Loucy (cell line): ENCODE results near the gene RBM15.

ENCODE experiments used
- H2AFZ ChIP-seq: fragments of 200-600 bp; sonication (generic); 2 replicates; pipeline ENCODE4 v1.6.0; 2016; ENCODE audit warnings: antibody characterized with exemption, mild to moderate bottlenecking, low read length, moderate library complexity
- H3F3A ChIP-seq: fragments of 200-600 bp; 2 replicates; pipeline ENCODE4 v1.6.0; 2016; ENCODE audit warnings: antibody characterized with exemption, low read depth, mild to moderate bottlenecking
- H3K27me3 ChIP-seq: fragments of 200-600 bp; sonication (generic); 2 replicates; pipeline ENCODE4 v1.6.1; 2014; ENCODE audit warnings: low read length, mild to moderate bottlenecking; ENCODE audit not compliant: insufficient read depth, poor library complexity, severe bottlenecking
- H3K36me3 ChIP-seq: fragments of 200-600 bp; sonication (generic); 2 replicates; pipeline ENCODE4 v1.6.1; 2016; ENCODE audit warnings: low read length; ENCODE audit not compliant: insufficient read depth
- H3K4me1 ChIP-seq: fragments of 200-600 bp; sonication (generic); 2 replicates; pipeline ENCODE4 v1.5.1; 2014; ENCODE audit warnings: low read length, mild to moderate bottlenecking; ENCODE audit not compliant: insufficient read depth, poor library complexity, severe bottlenecking
- H3K4me2 ChIP-seq: fragments of 200-600 bp; sonication (generic); 2 replicates; pipeline ENCODE4 v1.6.0; 2014; ENCODE audit warnings: antibody characterized with exemption, low read length, low read depth, mild to moderate bottlenecking; ENCODE audit not compliant: poor library complexity, severe bottlenecking
- H3K4me3 ChIP-seq: fragments of 200-600 bp; sonication (generic); 2 replicates; pipeline ENCODE4 v1.5.1; 2014; ENCODE audit warnings: low read length, mild to moderate bottlenecking, mixed read lengths; ENCODE audit not compliant: poor library complexity, severe bottlenecking
- H3K79me2 ChIP-seq: fragments of 200-600 bp; sonication (generic); 2 replicates; pipeline ENCODE4 v1.6.1; 2014; ENCODE audit warnings: low read length; ENCODE audit not compliant: insufficient read depth
- H3K9ac ChIP-seq: fragments of 200-600 bp; sonication (generic); 2 replicates; pipeline ENCODE4 v1.6.0; 2014; ENCODE audit warnings: mild to moderate bottlenecking, low read depth, low read length, moderate library complexity; ENCODE audit not compliant: poor library complexity, severe bottlenecking
- H3K9me2 ChIP-seq: fragments of 200-600 bp; sonication (generic); replicated peaks from 2 replicates; pipeline ENCODE4 v1.6.1; 2016; ENCODE audit warnings: low read depth, low read length, mixed read lengths
- H3K9me3 ChIP-seq: fragments of 200-600 bp; sonication (generic); 2 replicates; pipeline ENCODE4 v1.6.1; 2014; ENCODE audit warnings: mild to moderate bottlenecking, antibody characterized with exemption, low read length, low read depth; ENCODE audit not compliant: insufficient read depth
- H4K20me1 ChIP-seq: fragments of 200-600 bp; sonication (generic); 2 replicates; pipeline ENCODE4 v1.6.0; 2014; ENCODE audit warnings: antibody characterized with exemption, low read length, mild to moderate bottlenecking; ENCODE audit not compliant: insufficient read depth, poor library complexity, severe bottlenecking
- CTCF ChIP-seq: fragments of 200-600 bp; sonication (generic); conservative IDR thresholded peaks from 2 replicates; pipeline ENCODE4 v1.5.1; 2014; ENCODE audit warnings: mild to moderate bottlenecking, antibody characterized with exemption, low read length
- EZH2phosphoT487 ChIP-seq: fragments of 200-600 bp; IDR thresholded peaks from 2 replicates; pipeline ENCODE4 v1.6.1; 2018; ENCODE audit warnings: antibody characterized with exemption, mild to moderate bottlenecking, moderate library complexity, borderline replicate concordance

The RBM15 gene

GRCh38 chr1:110364221-110364620 is 25.0 kb downstream of the RBM15 start:
- Histone ChIP-seq H3K9me2 (no peaks in the 10 kb centered on the region), H3K36me3 (peaks cover 50% of the 10 kb centered on the region; the same call in 1 of the 2 replicates), H2AFZ (no peak overlapping the region), H3K4me3 (no peak overlapping the region), H3K4me1 (peaks cover 8% of the 10 kb centered on the region), H3K79me2 (peaks cover 93% of the 10 kb centered on the region), H3K4me2 (no peak overlapping the region), H3K27me3 (no peaks in the 10 kb centered on the region), H3F3A (no peaks in the 10 kb centered on the region), H4K20me1 (peaks cover 55% of the 10 kb centered on the region), H3K9ac (no peak overlapping the region), H3K9me3 (no peaks in the 10 kb centered on the region)
- TF ChIP-seq EZH2phosphoT487 (no peak), CTCF (no peak)

GRCh38 chr1:110370827-110371226 is 31.6 kb downstream of the RBM15 start:
- Histone ChIP-seq H3K36me3 (peaks cover 70% of the 10 kb centered on the region), H3K4me1 (no peaks in the 10 kb centered on the region), H3K27me3 (no peaks in the 10 kb centered on the region), H2AFZ (no peak overlapping the region), H3K4me2 (no peak overlapping the region), H4K20me1 (peaks cover 21% of the 10 kb centered on the region), H3K9ac (no peak overlapping the region), H3K9me2 (no peaks in the 10 kb centered on the region), H3K79me2 (peaks cover 48% of the 10 kb centered on the region), H3F3A (no peaks in the 10 kb centered on the region), H3K4me3 (no peak overlapping the region), H3K9me3 (no peaks in the 10 kb centered on the region)
- TF ChIP-seq CTCF (no peak), EZH2phosphoT487 (no peak)

- Histone ChIP-seq H3K4me2 (no peak overlapping the region), H3K9me2 (no peaks in the 10 kb centered on the region), H3K79me2 (peaks cover 8% of the 10 kb centered on the region), H3K9ac (no peak overlapping the region), H3K27me3 (no peaks in the 10 kb centered on the region), H3F3A (no peaks in the 10 kb centered on the region), H4K20me1 (no peaks in the 10 kb centered on the region), H3K4me1 (no peaks in the 10 kb centered on the region), H3K36me3 (peaks cover 71% of the 10 kb centered on the region), H2AFZ (no peak overlapping the region), H3K9me3 (no peaks in the 10 kb centered on the region), H3K4me3 (no peak overlapping the region)
- no peak for TF ChIP-seq CTCF
- TF ChIP-seq EZH2phosphoT487: no peak
Measured at GRCh38 chr1:110375490-110375889, 36.3 kb downstream of the RBM15 start.
